RWPE2 (cell line): ENCODE measurements around the gene NFATC4.

Experiments
- ATAC-seq: fragments of 200-7000 bp; cut with Tn5 transposase; 3 replicates; pipeline ENCODE4 v1.9.1; 2021; ENCODE audit warnings: low read depth
- DNase-seq: peaks from one replicate; pipeline ENCODE4 v3.0.0-alpha.2; 2020; ENCODE audit warnings: low spot score
- H3K27ac ChIP-seq: fragments of 450-650 bp; 2 replicates; pipeline ENCODE4 v1.5.1; 2017; ENCODE audit warnings: mild to moderate bottlenecking; ENCODE audit not compliant: poor library complexity, severe bottlenecking
- H3K27me3 ChIP-seq: fragments of 250-450 bp; sonication (Bioruptor Pico); 2 replicates; pipeline ENCODE4 v1.5.1; 2021; ENCODE audit warnings: mild to moderate bottlenecking, moderate library complexity; ENCODE audit not compliant: insufficient read depth, poor library complexity, severe bottlenecking
- H3K36me3 ChIP-seq: fragments of 250-450 bp; sonication (Bioruptor Pico); 2 replicates; pipeline ENCODE4 v1.5.1; 2020; ENCODE audit warnings: low read depth, mild to moderate bottlenecking, moderate library complexity
- H3K4me1 ChIP-seq: fragments of 250-450 bp; sonication (Bioruptor Pico); 2 replicates; pipeline ENCODE4 v1.5.1; 2021; ENCODE audit warnings: mild to moderate bottlenecking, moderate library complexity; ENCODE audit not compliant: insufficient read depth, poor library complexity, severe bottlenecking
- H3K4me3 ChIP-seq: fragments of 250-450 bp; sonication (Bioruptor Pico); 2 replicates; pipeline ENCODE4 v1.5.1; 2021; ENCODE audit warnings: mild to moderate bottlenecking, moderate library complexity; ENCODE audit not compliant: severe bottlenecking
- H3K9me3 ChIP-seq: fragments of 250-450 bp; sonication (Bioruptor Pico); 2 replicates; pipeline ENCODE4 v1.5.1; 2021; ENCODE audit warnings: mild to moderate bottlenecking, moderate library complexity; ENCODE audit not compliant: severe bottlenecking
- CTCF ChIP-seq: fragments of 450-650 bp; IDR thresholded peaks from one replicate; pipeline ENCODE4 v1.5.1; 2017; ENCODE audit warnings: mild to moderate bottlenecking, moderate library complexity; ENCODE audit not compliant: poor library complexity, severe bottlenecking

The NFATC4 gene

GRCh38 chr14:24329073-24329663 is 38.8 kb upstream of the NFATC4 start:
- Histone ChIP-seq H3K4me3 (no peak overlapping the region), H3K27me3 (peaks cover 13% of the 10 kb centered on the region), H3K27ac (no peak overlapping the region), H3K4me1 (peaks cover 3% of the 10 kb centered on the region), H3K9me3 (no peaks in the 10 kb centered on the region), H3K36me3 (no peaks in the 10 kb centered on the region)
- no peak for ATAC-seq
- no peak for TF ChIP-seq CTCF
- no peak for DNase-seq

GRCh38 chr14:24329736-24330135 is 38.2 kb upstream of the NFATC4 start:
- no peak for TF ChIP-seq CTCF
- no peak overlapping the region for H3K27ac ChIP-seq
- ATAC-seq (no peak), DNase-seq (no peak)
- no peak overlapping the region for H3K4me3 ChIP-seq
- H3K36me3 ChIP-seq, result no peaks in the 10 kb centered on the region
- no peaks in the 10 kb centered on the region for H3K9me3 ChIP-seq
- peaks cover 19% of the 10 kb centered on the region for H3K27me3 ChIP-seq
- peaks cover 3% of the 10 kb centered on the region for H3K4me1 ChIP-seq

- H3K27me3 ChIP-seq, result peaks cover 23% of the 10 kb centered on the region
- H3K27ac ChIP-seq, result no peak overlapping the region
- no peak overlapping the region for H3K4me3 ChIP-seq
- no peaks in the 10 kb centered on the region for H3K9me3 ChIP-seq
- H3K4me1 ChIP-seq, result peaks cover 3% of the 10 kb centered on the region
- no peaks in the 10 kb centered on the region for H3K36me3 ChIP-seq
- no peak for ATAC-seq
- TF ChIP-seq CTCF, result no peak
- no peak for DNase-seq
Observed at GRCh38 chr14:24330973-24331674, 36.9 kb upstream of the NFATC4 start.

GRCh38 chr14:24331731-24332267 is 36.2 kb upstream of the NFATC4 start:
- Histone ChIP-seq H3K27ac (no peak overlapping the region), H3K9me3 (no peaks in the 10 kb centered on the region), H3K36me3 (no peaks in the 10 kb centered on the region), H3K4me1 (peaks cover 3% of the 10 kb centered on the region), H3K27me3 (peaks cover 23% of the 10 kb centered on the region), H3K4me3 (no peak overlapping the region)
- ATAC-seq (no peak), DNase-seq (no peak)
- TF ChIP-seq CTCF, result no peak
